Ammon's horn (tissue), 1 donor: Measurements from ENCODE around the gene CYP24A1.
A peak's percentile ranks its signal among the peaks of the same experiment; 100 is the strongest.

Source experiments
- DNase-seq: peaks from one replicate; pipeline ENCODE4 v3.0.0-alpha.2; 2016; ENCODE audit warnings: low spot score

Gene CYP24A1

GRCh38 chr20:54201268-54201846 lies 27.6 kb upstream of the CYP24A1 start:
- no peak for DNase-seq

- no peak for DNase-seq
These were observed 26.9 kb upstream of the CYP24A1 start for GRCh38 chr20:54200487-54201267.

GRCh38 chr20:54199721-54200176 lies 26.0 kb upstream of the CYP24A1 start:
- peak; percentile 82 for DNase-seq

GRCh38 chr20:54199283-54199682 lies 25.5 kb upstream of the CYP24A1 start:
- DNase-seq = no peak

GRCh38 chr20:54197621-54198604 lies 24.1 kb upstream of the CYP24A1 start:
- DNase-seq = no peak

GRCh38 chr20:54195483-54196472 lies 22.0 kb upstream of the CYP24A1 start:
- DNase-seq = no peak

- no peak for DNase-seq
These were observed 21.1 kb upstream of the CYP24A1 start for GRCh38 chr20:54194724-54195438.

- no peak for DNase-seq
These were observed 20.0 kb upstream of the CYP24A1 start for GRCh38 chr20:54193817-54194216.

GRCh38 chr20:54190217-54190616 lies 16.4 kb upstream of the CYP24A1 start:
- no peak for DNase-seq

GRCh38 chr20:54189630-54190029 lies 15.8 kb upstream of the CYP24A1 start:
- no peak for DNase-seq

- no peak for DNase-seq
These were observed 14.5 kb upstream of the CYP24A1 start for GRCh38 chr20:54188132-54188849.

- no peak for DNase-seq
These were observed 11.3 kb upstream of the CYP24A1 start for GRCh38 chr20:54184904-54185626.

GRCh38 chr20:54184071-54184470 lies 10.3 kb upstream of the CYP24A1 start:
- DNase-seq = no peak

- DNase-seq = no peak
These were observed 7.1 kb upstream of the CYP24A1 start for GRCh38 chr20:54180931-54181330.

- DNase-seq = no peak
These were observed 6.2 kb upstream of the CYP24A1 start for GRCh38 chr20:54179946-54180345.

GRCh38 chr20:54178256-54178655 lies 4.5 kb upstream of the CYP24A1 start:
- DNase-seq = no peak

- DNase-seq = no peak
These were observed 3.6 kb upstream of the CYP24A1 start for GRCh38 chr20:54177378-54177777.

- DNase-seq = no peak
These were observed 2.8 kb upstream of the CYP24A1 start for GRCh38 chr20:54176610-54177009.
